Fibroblast of pulmonary artery (primary cell): ENCODE results near the gene SEC14L3.
"Not testable (repeated sequence)": the region's sequence is repeated elsewhere in the genome, so short reads cannot be mapped to it uniquely, and the experiment has no call there.

Experiments
- DNase-seq: peaks from one replicate; pipeline ENCODE4 v3.0.0-alpha.2; 2010; ENCODE audit warnings: low read depth
- H3K4me3 ChIP-seq: replicated peaks from 2 replicates; pipeline ENCODE4 v1.5.1; 2011; ENCODE audit warnings: low read depth, mild to moderate bottlenecking, control low read depth, low read length, moderate library complexity
- CTCF ChIP-seq: IDR thresholded peaks from 2 replicates; pipeline ENCODE4 v1.5.1; 2011; ENCODE audit warnings: mild to moderate bottlenecking, control low read depth, low read length, inconsistent platforms; ENCODE audit errors: missing control alignments

SEC14L3 gene

GRCh38 chr22:30474683-30475424 lies 3.0 kb upstream of the SEC14L3 start:
- no peak for TF ChIP-seq CTCF
- H3K4me3 ChIP-seq: no peak overlapping the region
- DNase-seq: no peak

DNA sequence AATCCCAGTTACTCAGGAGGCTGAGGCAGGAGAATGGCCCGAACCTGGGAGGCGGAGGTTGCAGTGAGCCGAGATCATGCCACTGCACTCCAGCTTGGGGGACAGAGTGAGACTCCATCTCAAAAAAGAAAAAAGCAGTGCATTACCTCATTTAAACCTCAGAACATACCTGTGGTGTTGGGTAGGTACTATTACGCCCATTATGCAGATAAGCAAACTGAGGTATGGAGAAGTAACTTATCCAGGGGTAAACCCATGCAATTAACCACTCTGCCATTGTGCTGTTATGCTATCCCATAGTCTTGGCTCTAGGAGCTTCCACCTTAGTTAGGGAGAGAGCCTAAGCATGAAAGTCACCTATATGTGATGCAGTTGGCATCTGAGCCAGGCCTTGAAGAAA lies 2.3 kb upstream of the SEC14L3 start:
- TF ChIP-seq CTCF: no peak
- no peak overlapping the region for H3K4me3 ChIP-seq
- DNase-seq: no peak

- DNase-seq: no peak
- no peak overlapping the region for H3K4me3 ChIP-seq
- no peak for TF ChIP-seq CTCF
Measured at GRCh38 chr22:30472994-30473720, 1.3 kb upstream of the SEC14L3 start.

GRCh38 chr22:30470655-30471054 lies 1.2 kb downstream of the SEC14L3 start:
- no peak overlapping the region for H3K4me3 ChIP-seq
- DNase-seq: no peak
- no peak for TF ChIP-seq CTCF

GRCh38 chr22:30469165-30469564 lies 2.7 kb downstream of the SEC14L3 start:
- DNase-seq: no peak
- H3K4me3 ChIP-seq: no peak overlapping the region
- TF ChIP-seq CTCF: no peak

GRCh38 chr22:30460555-30460954 lies 11.3 kb downstream of the SEC14L3 start:
- not testable (repeated sequence) for H3K4me3 ChIP-seq, DNase-seq

DNA sequence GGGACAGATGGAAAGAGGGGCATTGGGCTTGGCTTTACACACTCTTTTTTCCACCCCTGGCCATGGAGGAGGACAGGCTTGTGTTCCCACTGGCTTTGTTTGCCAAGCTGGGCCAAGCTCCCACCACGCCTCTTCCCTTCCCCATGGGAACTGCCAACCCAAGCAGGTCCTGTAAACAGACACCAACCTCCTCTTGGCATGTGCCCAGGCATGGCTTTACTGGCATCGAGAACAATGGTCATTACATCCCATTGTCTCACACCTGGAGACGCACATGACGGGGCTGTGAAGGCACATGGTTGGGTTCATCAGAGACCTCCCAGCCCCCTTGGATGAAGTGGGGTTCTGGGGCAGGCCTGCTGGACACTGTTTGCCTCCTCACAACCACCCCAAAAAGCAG lies 11.7 kb downstream of the SEC14L3 start:
- no peak overlapping the region for H3K4me3 ChIP-seq
- TF ChIP-seq CTCF: no peak
- DNase-seq: no peak
